CD14-positive monocyte (primary cell): ENCODE data around the gene MAP3K20. TPM values are rescaled to one million over a fixed set of nuclear protein-coding genes. Genes with fewer than 3 reads are reported as not detected.
A peak's percentile ranks its signal among the peaks of the same experiment; 100 is the strongest.

Experiments used
- DNase-seq, 3 donors: peaks; one replicate each; pipeline ENCODE4 v3.0.0-alpha.2; 2011 to 2022
- H2AFZ ChIP-seq: 2 replicates; pipeline ENCODE4 v1.6.0; 2012; ENCODE audit warnings: mild to moderate bottlenecking, low read depth, low read length, inconsistent platforms; ENCODE audit not compliant: insufficient read depth, poor library complexity, severe bottlenecking
- H3K27ac ChIP-seq, 2 donors: 1 replicate in 1 of 2; 2 replicates in 1 of 2; pipeline ENCODE4 v1.5.1; 2012 to 2013; ENCODE audit warnings: low read length in 2 of 2, control low read depth in 1 of 2, inconsistent platforms in 1 of 2, low read depth in 1 of 2, mild to moderate bottlenecking in 1 of 2
- H3K27me3 ChIP-seq, 2 donors: one replicate each; pipeline versions ENCODE4 v1.6.0 to v1.6.1; 2011 to 2013; ENCODE audit warnings: low read length in 2 of 2; ENCODE audit not compliant: control insufficient read depth in 2 of 2, insufficient read depth in 2 of 2
- H3K36me3 ChIP-seq, 2 donors: replicated peaks in 1 of 2; 1 replicate in 1 of 2; 2 replicates in 1 of 2; pipeline versions ENCODE4 v1.5.1 to v1.6.1; 2012 to 2013; ENCODE audit warnings: low read length in 2 of 2, control low read depth in 1 of 2, inconsistent platforms in 1 of 2, mild to moderate bottlenecking in 1 of 2; ENCODE audit not compliant: insufficient read depth in 2 of 2, control insufficient read depth in 1 of 2
- H3K4me1 ChIP-seq, 2 donors: 1 replicate in 1 of 2; 2 replicates in 1 of 2; pipeline versions ENCODE4 v1.5.1 to v1.6.1; 2012 to 2013; ENCODE audit warnings: low read length in 2 of 2, control low read depth in 1 of 2, inconsistent platforms in 1 of 2, mild to moderate bottlenecking in 1 of 2, moderate library complexity in 1 of 2; ENCODE audit not compliant: insufficient read depth in 2 of 2, control insufficient read depth in 1 of 2
- H3K4me2 ChIP-seq: replicated peaks from 2 replicates; pipeline ENCODE3; 2012; ENCODE audit warnings: low read length, moderate library complexity, mild to moderate bottlenecking; ENCODE audit not compliant: poor library complexity, severe bottlenecking; ENCODE audit errors: extremely low read depth
- H3K4me3 ChIP-seq, 3 experiments: fragments of 200-600 bp in 1 of 3; sonication (generic) in 1 of 3; replicated peaks in 1 of 3; 1 replicate in 2 of 3; 2 replicates in 1 of 3; pipeline ENCODE4 v1.5.1; 2011 to 2013; ENCODE audit warnings: low read length in 3 of 3, mild to moderate bottlenecking in 3 of 3, control low read depth in 2 of 3, low read depth in 2 of 3, inconsistent platforms in 1 of 3, moderate library complexity in 1 of 3
- H3K79me2 ChIP-seq: 2 replicates; pipeline ENCODE4 v1.6.0; 2012; ENCODE audit warnings: mild to moderate bottlenecking, control low read depth, inconsistent platforms, low read length, moderate library complexity; ENCODE audit not compliant: insufficient read depth
- H3K9ac ChIP-seq: 2 replicates; pipeline ENCODE4 v1.6.0; 2017; ENCODE audit warnings: low read length, mild to moderate bottlenecking; ENCODE audit not compliant: insufficient read depth, poor library complexity, severe bottlenecking
- H3K9me3 ChIP-seq, 2 donors: replicated peaks in 1 of 2; 1 replicate in 1 of 2; 2 replicates in 1 of 2; pipeline versions ENCODE4 v1.5.1 to v1.6.1; 2012 to 2013; ENCODE audit warnings: low read length in 2 of 2, control low read depth in 1 of 2; ENCODE audit not compliant: control insufficient read depth in 1 of 2, insufficient read depth in 1 of 2
- H4K20me1 ChIP-seq: 2 replicates; pipeline ENCODE4 v1.6.0; 2012; ENCODE audit warnings: mild to moderate bottlenecking, low read length, control low read depth, moderate library complexity; ENCODE audit not compliant: insufficient read depth
- H3K27ac Mint-ChIP-seq, 7 donors: one replicate each; pipeline ENCODE4 v1.8.0; 2020; ENCODE audit warnings: mild to moderate bottlenecking in 7 of 7, mixed read lengths in 7 of 7, moderate library complexity in 6 of 7, inconsistent platforms in 2 of 7
- H3K27me3 Mint-ChIP-seq, 3 donors: one replicate each; pipeline ENCODE4 v1.8.0; 2021 to 2022; ENCODE audit warnings: low read depth in 3 of 3, mild to moderate bottlenecking in 3 of 3, mixed read lengths in 3 of 3, moderate library complexity in 3 of 3, inconsistent platforms in 1 of 3
- H3K36me3 Mint-ChIP-seq, 2 donors: one replicate each; pipeline ENCODE4 v1.8.0; 2020; ENCODE audit warnings: mixed read lengths in 2 of 2, inconsistent platforms in 1 of 2, mild to moderate bottlenecking in 1 of 2
- H3K4me1 Mint-ChIP-seq: one replicate; pipeline ENCODE4 v1.8.0; 2020; ENCODE audit warnings: mild to moderate bottlenecking, mixed read lengths
- H3K4me3 Mint-ChIP-seq, 2 donors: one replicate each; pipeline ENCODE4 v1.8.0; 2020; ENCODE audit warnings: mild to moderate bottlenecking in 2 of 2, mixed read lengths in 2 of 2, moderate library complexity in 1 of 2
- H3K9me3 Mint-ChIP-seq, 7 donors: one replicate each; pipeline ENCODE4 v1.8.0; 2020 to 2022; ENCODE audit warnings: mixed read lengths in 7 of 7, mild to moderate bottlenecking in 6 of 7, moderate library complexity in 6 of 7, inconsistent platforms in 2 of 7
- WGBS: methylation state at CpG from one replicate; pipeline ENCODE4 v1.1.5; 2013; ENCODE audit warnings: missing lambda C conversion rate; ENCODE audit not compliant: insufficient coverage; 5-methylcytosine and 5-hydroxymethylcytosine counted together
- intact Hi-C, 2 donors: fragments of 100-400 bp; cut with micrococcal nuclease; formaldehyde crosslinking; loops; one replicate each; pipeline versions ENCODE4 v1.15.0 to v1.15.1; 2023
- polyA plus RNA-seq, 3 donors: library from polyadenylated mRNA; depleted of rRNA in 1 of 3; unstranded in 2 of 3; stranded (reverse) in 1 of 3; fragments of 300-500 nt in 2 of 3; fragments of >200 nt in 1 of 3; fragmentation: Illumina TruSeq in 2 of 3; gene quantifications; 1 replicate in 2 of 3; 2 replicates in 1 of 3; pipeline ENCODE4 v1.2.3, GENCODE V29; 2012 to 2021
- TF ChIP-seq, protein P1 (sequence below): fragments of 200-600 bp; IDR thresholded peaks from one replicate; pipeline ENCODE4 v1.8.0; 2022; ENCODE audit warnings: antibody characterized with exemption, mild to moderate bottlenecking

Gene MAP3K20
- polyA plus RNA-seq, 3 donors = 14.3 to 30.7 (median 21.6) TPM

DNA sequence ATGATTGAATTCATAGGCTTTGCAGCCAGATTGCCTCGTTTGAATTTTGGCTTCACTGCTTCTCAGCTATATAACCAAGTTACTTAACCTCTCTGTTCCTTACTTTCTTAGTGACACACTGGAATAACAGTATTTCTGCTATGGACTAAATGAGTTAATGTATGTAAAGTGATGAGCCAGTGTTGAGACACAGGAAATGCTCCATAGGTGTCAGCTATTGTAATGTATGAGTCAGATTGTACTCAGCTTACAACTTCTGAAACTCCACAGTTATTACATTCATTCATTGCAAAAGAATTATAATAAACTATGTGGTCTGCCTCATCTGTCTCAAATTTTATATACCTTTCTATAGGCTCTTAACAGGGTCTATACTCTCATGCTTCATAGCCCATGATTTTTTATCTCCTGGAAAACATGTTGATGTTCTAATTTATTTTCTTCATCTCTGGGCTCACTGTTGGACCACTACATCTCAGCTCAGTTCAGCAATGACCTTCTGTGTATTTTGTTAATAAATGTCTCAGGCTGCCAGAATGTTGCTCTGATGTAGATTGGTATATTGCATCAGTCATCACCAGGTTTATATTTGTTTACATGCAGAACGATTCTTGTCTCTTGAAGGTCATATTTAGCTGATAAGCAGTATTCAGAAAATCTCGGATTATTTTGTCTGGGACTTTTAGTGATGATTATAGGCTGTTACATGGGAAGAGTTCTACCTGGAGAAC, 76.2 kb downstream of the MAP3K20 start:
- no peaks in the 10 kb centered on the region for H3K27me3 ChIP-seq
- Mint-ChIP-seq H3K27ac (peak overlapping the region in 6 of 7 donors; percentile 3 to 64 (median 36)), H3K36me3 (peaks cover 12 to 13% of the 10 kb centered on the region in 2 donors), H3K9me3 (peaks cover 0 to 8% (median 0%) of the 10 kb centered on the region in 7 donors), H3K27me3 (no peaks in the 10 kb centered on the region), H3K4me1 (peaks cover 27% of the 10 kb centered on the region), H3K4me3 (no peak overlapping the region)
- no peaks in the 10 kb centered on the region for H3K9me3 ChIP-seq
- H4K20me1 ChIP-seq = peaks cover 35% of the 10 kb centered on the region
- no peaks in the 10 kb centered on the region for H3K36me3 ChIP-seq
- TF ChIP-seq, protein P1, sequence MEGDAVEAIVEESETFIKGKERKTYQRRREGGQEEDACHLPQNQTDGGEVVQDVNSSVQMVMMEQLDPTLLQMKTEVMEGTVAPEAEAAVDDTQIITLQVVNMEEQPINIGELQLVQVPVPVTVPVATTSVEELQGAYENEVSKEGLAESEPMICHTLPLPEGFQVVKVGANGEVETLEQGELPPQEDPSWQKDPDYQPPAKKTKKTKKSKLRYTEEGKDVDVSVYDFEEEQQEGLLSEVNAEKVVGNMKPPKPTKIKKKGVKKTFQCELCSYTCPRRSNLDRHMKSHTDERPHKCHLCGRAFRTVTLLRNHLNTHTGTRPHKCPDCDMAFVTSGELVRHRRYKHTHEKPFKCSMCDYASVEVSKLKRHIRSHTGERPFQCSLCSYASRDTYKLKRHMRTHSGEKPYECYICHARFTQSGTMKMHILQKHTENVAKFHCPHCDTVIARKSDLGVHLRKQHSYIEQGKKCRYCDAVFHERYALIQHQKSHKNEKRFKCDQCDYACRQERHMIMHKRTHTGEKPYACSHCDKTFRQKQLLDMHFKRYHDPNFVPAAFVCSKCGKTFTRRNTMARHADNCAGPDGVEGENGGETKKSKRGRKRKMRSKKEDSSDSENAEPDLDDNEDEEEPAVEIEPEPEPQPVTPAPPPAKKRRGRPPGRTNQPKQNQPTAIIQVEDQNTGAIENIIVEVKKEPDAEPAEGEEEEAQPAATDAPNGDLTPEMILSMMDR = no peak
- peaks cover 29% of the 10 kb centered on the region for H3K79me2 ChIP-seq
- intact Hi-C loops = no loop called here
- no CpG with 5 or more reads among the region's 3 CpGs for WGBS
- H3K27ac ChIP-seq = no peak overlapping the region
- no peak overlapping the region for H3K9ac ChIP-seq
- peak; percentile 50 to 89 (median 81) for DNase-seq
- no peak overlapping the region for H3K4me3 ChIP-seq
- H3K4me2 ChIP-seq = no peak overlapping the region
- no peak overlapping the region for H2AFZ ChIP-seq
- peaks cover 11 to 25% of the 10 kb centered on the region in 2 donors for H3K4me1 ChIP-seq

GRCh38 chr2:173153301-173153885, 77.7 kb downstream of the MAP3K20 start:
- DNase-seq = peak in 1 of 3 donors; percentile 48
- no peak overlapping the region for H3K27ac Mint-ChIP-seq
- Histone ChIP-seq H4K20me1 (peaks cover 30% of the 10 kb centered on the region), H3K9me3 (no peaks in the 10 kb centered on the region), H3K36me3 (no peaks in the 10 kb centered on the region), H3K79me2 (peaks cover 24% of the 10 kb centered on the region), H3K27me3 (no peaks in the 10 kb centered on the region), H2AFZ (no peak overlapping the region), H3K4me2 (no peak overlapping the region), H3K27ac (no peak overlapping the region), H3K4me3 (no peak overlapping the region), H3K4me1 (peaks cover 11 to 25% of the 10 kb centered on the region in 2 donors), H3K9ac (no peak overlapping the region)
- H3K36me3 Mint-ChIP-seq = peaks cover 12 to 15% of the 10 kb centered on the region in 2 donors
- no CpG with 5 or more reads among the region's 1 CpG for WGBS
- H3K4me3 Mint-ChIP-seq = no peak overlapping the region
- TF ChIP-seq, protein P1 = no peak
- H3K27me3 Mint-ChIP-seq = no peaks in the 10 kb centered on the region
- H3K4me1 Mint-ChIP-seq = peaks cover 32% of the 10 kb centered on the region
- H3K9me3 Mint-ChIP-seq = peaks cover 0 to 8% (median 0%) of the 10 kb centered on the region in 7 donors
- intact Hi-C loops = no loop called here
